Mammary epithelial cell (primary cell): Measurements from ENCODE around the gene CSNK2A3.

Experiments used
- EZH2 ChIP-seq: IDR thresholded peaks from 2 replicates; pipeline ENCODE4 v1.6.1; 2012; ENCODE audit warnings: low read length, inconsistent platforms, borderline replicate concordance
- TF ChIP-seq, protein P1 (sequence below), 2 donors: IDR thresholded peaks in 1 of 2; conservative IDR thresholded peaks in 1 of 2; 2 replicates each; pipeline ENCODE4 v1.5.1; 2011 to 2012; ENCODE audit warnings: inconsistent platforms in 2 of 2, low read length in 2 of 2, mild to moderate bottlenecking in 2 of 2, control low read depth in 1 of 2, low read depth in 1 of 2; ENCODE audit not compliant: insufficient read depth in 1 of 2; ENCODE audit errors: extremely low read depth in 1 of 2

- TF ChIP-seq, protein P1, sequence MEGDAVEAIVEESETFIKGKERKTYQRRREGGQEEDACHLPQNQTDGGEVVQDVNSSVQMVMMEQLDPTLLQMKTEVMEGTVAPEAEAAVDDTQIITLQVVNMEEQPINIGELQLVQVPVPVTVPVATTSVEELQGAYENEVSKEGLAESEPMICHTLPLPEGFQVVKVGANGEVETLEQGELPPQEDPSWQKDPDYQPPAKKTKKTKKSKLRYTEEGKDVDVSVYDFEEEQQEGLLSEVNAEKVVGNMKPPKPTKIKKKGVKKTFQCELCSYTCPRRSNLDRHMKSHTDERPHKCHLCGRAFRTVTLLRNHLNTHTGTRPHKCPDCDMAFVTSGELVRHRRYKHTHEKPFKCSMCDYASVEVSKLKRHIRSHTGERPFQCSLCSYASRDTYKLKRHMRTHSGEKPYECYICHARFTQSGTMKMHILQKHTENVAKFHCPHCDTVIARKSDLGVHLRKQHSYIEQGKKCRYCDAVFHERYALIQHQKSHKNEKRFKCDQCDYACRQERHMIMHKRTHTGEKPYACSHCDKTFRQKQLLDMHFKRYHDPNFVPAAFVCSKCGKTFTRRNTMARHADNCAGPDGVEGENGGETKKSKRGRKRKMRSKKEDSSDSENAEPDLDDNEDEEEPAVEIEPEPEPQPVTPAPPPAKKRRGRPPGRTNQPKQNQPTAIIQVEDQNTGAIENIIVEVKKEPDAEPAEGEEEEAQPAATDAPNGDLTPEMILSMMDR (conservative IDR thresholded peaks at IDR 0.05 in 1 of 2, IDR thresholded peaks at IDR 0.05 in 1 of 2; ENCODE audit: extremely low read depth in 1 of 2, insufficient read depth in 1 of 2, low read depth in 1 of 2, low read length in 2 of 2): no peak
- no peak for TF ChIP-seq EZH2
Observed at GRCh38 chr11:11389238-11389637, 36.2 kb upstream of the CSNK2A3 start.
